ENCODE measurements around the gene INPP5D. TPM values are rescaled to one million over a fixed set of nuclear protein-coding genes. Genes with fewer than 3 reads are reported as not detected.

INPP5D gene
- total RNA-seq, 1 experiment from 2014 or later = 2.0 TPM

GRCh38 chr2:233031556-233032500 is 28.3 kb upstream of the INPP5D start:
- DNase-seq (ENCODE audit: low read depth) = no peak

GRCh38 chr2:233032551-233033320 is 27.4 kb upstream of the INPP5D start, which contains the start of gene NEU2:
Gene NEU2 (plus strand): TSS chr2:233032672. CDS start chr2:233032672, 0 bp downstream.
- DNase-seq (ENCODE audit: low read depth) = no peak

- peak; percentile 98 for DNase-seq (ENCODE audit: low read depth)
Measured at GRCh38 chr2:233033672-233034071, 26.5 kb upstream of the INPP5D start.

- no peak for DNase-seq (ENCODE audit: low read depth)
Measured at GRCh38 chr2:233034091-233034882, 25.9 kb upstream of the INPP5D start.

GRCh38 chr2:233035426-233036161 is 24.5 kb upstream of the INPP5D start:
- no peak for DNase-seq (ENCODE audit: low read depth)

GRCh38 chr2:233036162-233036838 is 23.8 kb upstream of the INPP5D start:
- no peak for DNase-seq (ENCODE audit: low read depth)

GRCh38 chr2:233037078-233037477 is 23.1 kb upstream of the INPP5D start:
- DNase-seq (ENCODE audit: low read depth) = peak; percentile 45

GRCh38 chr2:233039212-233039845 is 20.8 kb upstream of the INPP5D start:
- DNase-seq (ENCODE audit: low read depth) = no peak

GRCh38 chr2:233039846-233040530 is 20.2 kb upstream of the INPP5D start:
- DNase-seq (ENCODE audit: low read depth) = no peak

- DNase-seq (ENCODE audit: low read depth) = no peak
Measured at GRCh38 chr2:233040571-233040970, 19.6 kb upstream of the INPP5D start.

GRCh38 chr2:233041722-233042323 is 18.3 kb upstream of the INPP5D start:
- no peak for DNase-seq (ENCODE audit: low read depth)

- DNase-seq (ENCODE audit: low read depth) = no peak
Measured at GRCh38 chr2:233042549-233042948, 17.6 kb upstream of the INPP5D start.

GRCh38 chr2:233044974-233045605 is 15.1 kb upstream of the INPP5D start:
- DNase-seq (ENCODE audit: low read depth) = no peak

- no peak for DNase-seq (ENCODE audit: low read depth)
Measured at GRCh38 chr2:233047206-233047605, 12.9 kb upstream of the INPP5D start.

GRCh38 chr2:233047667-233048066 is 12.5 kb upstream of the INPP5D start:
- DNase-seq (ENCODE audit: low read depth) = no peak

- no peak for DNase-seq (ENCODE audit: low read depth)
Measured at GRCh38 chr2:233048569-233049193, 11.5 kb upstream of the INPP5D start.

GRCh38 chr2:233049194-233049761 is 10.9 kb upstream of the INPP5D start:
- no peak for DNase-seq (ENCODE audit: low read depth)
